ENCODE measurements around the gene DNAH14.
"Not testable (repeated sequence)": the region's sequence is repeated elsewhere in the genome, so short reads cannot be mapped to it uniquely, and the experiment has no call there.

Gene DNAH14

DNA sequence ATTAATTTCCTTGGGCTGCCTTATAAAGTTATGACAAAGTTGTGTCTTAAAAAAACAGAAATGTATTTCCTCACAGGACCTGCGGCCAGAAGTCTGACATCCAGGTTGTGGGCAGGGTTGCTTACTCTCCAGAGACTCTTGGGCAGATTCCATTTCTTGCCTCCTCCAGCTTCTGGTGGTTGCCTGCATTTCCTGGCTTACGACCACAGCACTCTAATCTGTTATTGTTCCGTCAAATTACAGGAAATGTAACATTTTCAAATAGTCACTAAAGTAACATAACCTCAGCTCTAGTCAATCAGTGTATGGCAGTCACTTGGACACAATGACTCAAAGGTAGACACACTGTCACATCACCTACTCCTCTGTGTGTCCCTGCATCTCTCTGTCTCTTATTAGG lies 226.8 kb downstream of the DNAH14 start:
- H3K4me3 ChIP-seq (ENCODE audit: low read depth, low read length) = no peak overlapping the region
- TF ChIP-seq, protein P1, sequence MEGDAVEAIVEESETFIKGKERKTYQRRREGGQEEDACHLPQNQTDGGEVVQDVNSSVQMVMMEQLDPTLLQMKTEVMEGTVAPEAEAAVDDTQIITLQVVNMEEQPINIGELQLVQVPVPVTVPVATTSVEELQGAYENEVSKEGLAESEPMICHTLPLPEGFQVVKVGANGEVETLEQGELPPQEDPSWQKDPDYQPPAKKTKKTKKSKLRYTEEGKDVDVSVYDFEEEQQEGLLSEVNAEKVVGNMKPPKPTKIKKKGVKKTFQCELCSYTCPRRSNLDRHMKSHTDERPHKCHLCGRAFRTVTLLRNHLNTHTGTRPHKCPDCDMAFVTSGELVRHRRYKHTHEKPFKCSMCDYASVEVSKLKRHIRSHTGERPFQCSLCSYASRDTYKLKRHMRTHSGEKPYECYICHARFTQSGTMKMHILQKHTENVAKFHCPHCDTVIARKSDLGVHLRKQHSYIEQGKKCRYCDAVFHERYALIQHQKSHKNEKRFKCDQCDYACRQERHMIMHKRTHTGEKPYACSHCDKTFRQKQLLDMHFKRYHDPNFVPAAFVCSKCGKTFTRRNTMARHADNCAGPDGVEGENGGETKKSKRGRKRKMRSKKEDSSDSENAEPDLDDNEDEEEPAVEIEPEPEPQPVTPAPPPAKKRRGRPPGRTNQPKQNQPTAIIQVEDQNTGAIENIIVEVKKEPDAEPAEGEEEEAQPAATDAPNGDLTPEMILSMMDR (IDR thresholded peaks at IDR 0.05; ENCODE audit: borderline replicate concordance, insufficient read depth, low read depth, low read length) = no peak

DNA sequence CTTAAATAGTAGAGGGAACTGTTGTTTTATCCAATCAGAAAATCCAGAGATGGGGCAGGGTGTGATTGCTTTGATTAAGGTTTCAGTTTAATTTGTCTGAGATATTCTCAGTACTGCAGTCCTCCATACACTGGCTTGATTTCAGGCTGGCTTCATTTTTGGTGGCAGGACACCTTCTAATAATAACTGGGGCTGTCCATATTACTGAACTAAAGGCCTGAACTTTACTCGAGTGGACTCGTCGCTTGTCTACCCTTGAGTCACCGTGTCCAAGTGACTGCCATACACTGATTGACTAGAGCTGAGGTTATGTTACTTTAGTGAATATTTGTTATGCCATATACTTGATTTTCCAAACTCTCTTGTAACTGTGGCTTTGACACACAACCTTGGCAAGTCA lies 228.8 kb downstream of the DNAH14 start:
- no peak overlapping the region for H3K4me3 ChIP-seq (ENCODE audit: low read depth, low read length)
- TF ChIP-seq, protein P1 (IDR thresholded peaks at IDR 0.05; ENCODE audit: borderline replicate concordance, insufficient read depth, low read depth, low read length) = no peak

DNA sequence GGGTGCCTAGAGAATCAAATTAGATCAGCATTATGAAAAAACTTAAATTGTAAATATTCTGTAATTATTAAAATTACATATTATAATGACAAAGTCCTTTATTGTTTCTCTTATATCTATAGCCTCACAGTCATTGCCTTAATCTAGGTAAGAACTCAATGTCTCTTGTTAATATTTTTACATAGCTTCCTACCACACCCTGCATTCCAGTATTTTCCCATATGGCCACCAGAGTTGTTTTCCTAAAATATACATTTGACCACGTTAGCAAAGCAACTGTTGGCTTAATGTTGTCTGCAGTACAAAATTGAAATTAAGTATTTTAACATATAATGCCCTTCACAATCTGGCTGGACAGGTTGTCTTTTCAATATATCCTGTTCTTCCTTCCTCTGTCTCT lies 230.3 kb downstream of the DNAH14 start:
- H3K4me3 ChIP-seq (ENCODE audit: low read depth, low read length) = no peak overlapping the region
- TF ChIP-seq, protein P1 (IDR thresholded peaks at IDR 0.05; ENCODE audit: borderline replicate concordance, insufficient read depth, low read depth, low read length) = no peak

DNA sequence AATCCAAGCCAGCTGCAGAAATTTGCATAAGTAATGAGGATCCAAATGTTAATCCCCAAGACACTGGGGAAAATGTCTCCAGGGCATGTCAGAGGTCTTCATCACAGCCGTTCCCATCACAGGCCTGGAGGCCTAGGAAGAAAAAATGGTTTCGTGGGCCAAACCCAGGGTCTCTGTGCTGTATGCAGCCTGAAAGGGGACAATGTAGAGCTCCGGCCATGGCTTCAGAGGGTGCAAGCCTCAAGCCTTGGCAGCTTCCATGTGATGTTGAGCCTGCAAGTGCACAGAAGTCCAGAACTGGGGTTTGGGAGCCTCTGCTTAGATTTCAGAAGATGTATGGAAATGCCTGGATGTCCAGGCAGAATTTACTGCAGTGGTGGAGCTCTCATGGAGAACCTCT lies 247.9 kb downstream of the DNAH14 start:
- not testable (repeated sequence) for H3K4me3 ChIP-seq (ENCODE audit: low read depth, low read length)

DNA sequence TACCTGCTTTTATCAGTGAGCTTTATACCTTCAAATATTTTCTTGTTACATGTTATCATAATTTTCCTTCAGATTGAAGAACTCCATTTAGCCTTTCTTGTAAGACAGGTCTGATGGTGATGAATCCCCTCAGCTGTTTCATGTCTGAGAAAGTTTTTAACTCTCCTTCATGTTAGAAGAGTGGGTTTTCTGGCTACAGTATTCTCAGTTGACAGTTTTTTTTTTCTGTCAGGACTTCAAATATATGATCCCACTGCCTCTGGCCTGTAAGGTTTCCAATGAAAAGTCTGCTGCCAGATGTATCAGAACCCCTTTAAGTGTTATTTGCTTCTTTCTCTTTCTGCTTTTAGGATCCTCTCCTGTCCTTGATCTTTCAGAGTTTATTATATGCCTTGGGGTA lies 250.2 kb downstream of the DNAH14 start:
- TF ChIP-seq, protein P1 (IDR thresholded peaks at IDR 0.05; ENCODE audit: borderline replicate concordance, insufficient read depth, low read depth, low read length) = no peak

DNA sequence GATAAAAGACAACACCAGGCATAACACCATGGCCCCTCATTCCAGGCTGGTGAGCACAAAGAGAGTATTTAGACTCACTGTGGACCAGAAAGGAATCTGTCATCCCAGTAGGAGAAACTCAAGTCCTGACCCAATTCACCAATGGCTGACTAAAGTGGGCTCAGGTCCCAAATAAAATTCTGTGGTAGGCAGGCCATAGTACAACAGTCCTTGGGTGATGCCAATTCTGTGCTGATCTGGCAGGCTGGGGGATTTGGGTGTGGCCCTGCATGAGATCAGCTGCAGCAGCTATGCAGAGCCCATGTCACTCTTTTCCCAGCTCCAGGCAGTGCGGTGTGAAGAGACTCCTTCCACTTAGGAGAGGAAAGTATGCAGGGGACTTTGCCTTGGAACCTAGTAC lies 253.2 kb downstream of the DNAH14 start:
- H3K4me3 ChIP-seq (ENCODE audit: low read depth, low read length) = no peak overlapping the region
- TF ChIP-seq, protein P1 (IDR thresholded peaks at IDR 0.05; ENCODE audit: borderline replicate concordance, insufficient read depth, low read depth, low read length) = no peak

More for the DNA sequence above, 250.2 kb downstream of the DNAH14 start:
- H3K4me3 ChIP-seq (ENCODE audit: low read depth, low read length) = no peak overlapping the region

DNA sequence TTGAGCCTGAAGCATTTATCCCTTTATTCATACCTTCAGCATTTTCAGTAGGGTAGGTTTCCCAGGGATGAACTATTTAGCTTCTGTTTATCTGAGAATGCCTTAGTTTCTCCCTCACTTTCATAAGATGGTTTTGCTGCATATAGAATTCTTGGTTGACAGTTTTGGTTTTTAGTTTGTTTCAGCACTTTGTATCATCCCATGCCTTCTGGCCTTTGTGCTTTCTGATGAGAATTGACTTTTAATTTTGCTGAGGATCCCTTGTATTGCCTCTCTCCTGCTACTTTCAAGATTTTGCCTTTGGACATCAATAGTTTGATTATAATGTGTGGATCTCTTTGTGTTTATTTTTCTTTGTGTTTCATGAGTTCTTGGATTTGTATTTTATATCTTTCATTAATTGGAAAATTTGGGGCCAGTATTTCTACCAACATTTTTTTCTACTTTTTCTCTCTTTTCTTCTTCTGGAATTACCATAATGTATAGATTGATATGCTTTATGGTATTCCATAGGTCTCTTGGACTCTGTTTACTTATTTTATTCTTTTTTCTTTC lies 261.8 kb downstream of the DNAH14 start:
- no peak overlapping the region for H3K4me3 ChIP-seq (ENCODE audit: low read depth, low read length)
- TF ChIP-seq, protein P1 (IDR thresholded peaks at IDR 0.05; ENCODE audit: borderline replicate concordance, insufficient read depth, low read depth, low read length) = no peak

DNA sequence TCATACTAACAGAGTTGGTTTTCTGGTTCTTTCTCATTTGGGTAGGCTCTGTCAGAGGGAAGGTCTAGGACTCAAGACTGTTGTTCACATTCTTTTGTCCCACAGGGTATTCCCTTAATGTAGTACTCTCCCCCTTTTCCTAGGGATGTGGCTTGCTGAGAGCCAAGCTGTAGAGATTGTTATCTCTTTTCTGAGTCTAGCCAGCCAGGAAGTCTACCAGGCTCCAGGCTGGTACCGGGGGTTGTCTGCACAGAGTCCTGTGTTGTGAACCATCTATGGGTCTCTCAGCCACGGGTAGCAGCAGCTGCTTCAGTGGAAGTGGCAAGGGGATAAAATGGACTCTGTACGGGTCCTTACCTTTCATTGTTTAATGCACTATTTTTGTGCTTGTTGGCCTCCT lies 272.0 kb downstream of the DNAH14 start:
- no peak overlapping the region for H3K4me3 ChIP-seq (ENCODE audit: low read depth, low read length)
- TF ChIP-seq, protein P1 (IDR thresholded peaks at IDR 0.05; ENCODE audit: borderline replicate concordance, insufficient read depth, low read depth, low read length) = no peak
